ENCODE results near the gene ATG7.

Gene ATG7

DNA sequence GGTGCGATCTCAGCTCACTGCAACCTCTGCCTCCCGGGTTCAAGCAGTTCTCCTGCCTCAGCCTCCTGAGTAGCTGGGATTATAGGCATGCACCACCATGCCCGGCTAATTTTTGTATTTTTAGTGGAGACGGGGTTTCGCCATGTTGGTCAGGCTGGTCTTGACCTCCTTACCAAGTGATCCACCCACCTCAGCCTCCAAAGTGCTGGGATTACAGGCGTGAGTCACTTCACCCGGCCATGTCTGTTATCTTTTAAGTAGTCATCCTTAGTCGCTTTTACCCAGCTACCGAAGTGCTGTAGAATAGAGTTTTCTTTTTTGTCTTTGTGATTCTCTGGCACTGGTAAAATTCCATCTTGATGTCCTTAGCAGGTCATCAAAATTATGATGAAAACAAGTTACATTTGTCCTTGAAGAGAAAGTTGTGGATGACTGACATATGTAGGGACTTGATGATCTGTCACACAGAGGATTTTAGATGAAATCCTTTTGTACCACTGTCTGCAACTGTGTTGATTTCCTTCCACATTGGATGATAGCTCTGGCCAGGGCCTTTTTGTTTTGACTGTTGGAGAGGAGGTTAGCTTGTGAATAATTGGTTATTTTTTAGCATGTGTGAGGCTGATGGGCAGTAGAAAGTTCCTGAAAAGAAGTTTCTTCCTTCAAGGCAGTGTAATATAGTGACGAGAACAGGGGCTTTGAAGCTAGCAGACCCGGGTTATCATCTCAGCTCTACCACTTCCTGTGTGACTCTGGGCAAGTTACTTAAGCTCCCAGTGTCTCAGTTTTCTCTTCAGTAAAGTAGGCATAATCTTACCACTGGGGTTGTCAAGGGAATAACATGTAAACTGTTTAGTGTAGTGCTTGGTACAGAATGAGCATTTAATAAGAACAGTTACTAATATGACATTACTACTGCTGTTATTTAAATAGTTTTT lies 18.8 kb downstream of the ATG7 start:
- peak; percentile 17 to 19 for DNase-seq (ENCODE audit: low read depth in 2 of 2, low spot score in 1 of 2)

- no peak for DNase-seq (ENCODE audit: low read depth in 2 of 2, low spot score in 1 of 2)
Measured at GRCh38 chr3:11291808-11292207, 19.6 kb downstream of the ATG7 start.

- no peak for DNase-seq (ENCODE audit: low read depth in 2 of 2, low spot score in 1 of 2)
Measured at GRCh38 chr3:11297126-11297525, 24.9 kb downstream of the ATG7 start.

DNA sequence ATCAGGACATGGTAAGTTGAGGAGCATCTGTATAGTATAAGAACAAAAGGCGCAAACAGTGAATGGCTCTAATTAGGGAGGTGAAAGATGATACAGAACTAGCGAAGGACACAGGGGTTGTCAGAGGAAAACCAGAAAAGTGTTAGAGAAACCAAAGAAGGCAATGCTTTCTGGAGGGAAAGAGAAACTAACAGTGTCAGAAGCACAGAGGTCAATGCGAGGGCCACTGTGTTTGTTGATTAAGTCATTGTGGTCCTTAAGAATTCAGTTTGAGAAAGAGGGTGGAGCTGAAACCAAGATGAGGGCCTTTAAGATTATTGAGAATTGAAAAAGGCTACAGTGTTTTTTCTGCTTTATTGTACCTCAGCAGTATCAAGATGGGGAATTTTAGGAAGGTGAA lies 28.8 kb downstream of the ATG7 start:
- no peak for DNase-seq (ENCODE audit: low read depth in 2 of 2, low spot score in 1 of 2)

- no peak for DNase-seq (ENCODE audit: low read depth in 2 of 2, low spot score in 1 of 2)
Measured at GRCh38 chr3:11302444-11302843, 30.2 kb downstream of the ATG7 start.

DNA sequence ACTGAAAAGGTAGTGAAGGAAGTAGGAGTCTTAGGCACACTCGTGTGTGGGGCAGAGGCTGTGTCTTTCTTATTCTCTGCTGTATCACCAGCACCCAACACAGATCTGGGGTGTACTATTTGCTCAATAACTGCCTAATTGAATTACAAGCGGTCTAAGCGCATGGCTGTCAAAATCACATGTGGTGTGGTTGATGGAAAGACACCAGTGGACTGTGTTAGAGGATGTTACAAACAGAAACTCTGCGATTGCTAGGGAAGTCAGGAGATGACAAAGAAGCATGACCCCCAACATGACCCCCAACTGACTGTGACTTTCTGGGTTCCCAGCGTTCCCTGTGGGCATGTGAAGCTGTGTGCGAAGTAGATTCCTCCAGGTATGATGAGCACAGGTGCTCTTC lies 32.0 kb downstream of the ATG7 start:
- DNase-seq (ENCODE audit: low read depth in 2 of 2, low spot score in 1 of 2) = no peak

DNA sequence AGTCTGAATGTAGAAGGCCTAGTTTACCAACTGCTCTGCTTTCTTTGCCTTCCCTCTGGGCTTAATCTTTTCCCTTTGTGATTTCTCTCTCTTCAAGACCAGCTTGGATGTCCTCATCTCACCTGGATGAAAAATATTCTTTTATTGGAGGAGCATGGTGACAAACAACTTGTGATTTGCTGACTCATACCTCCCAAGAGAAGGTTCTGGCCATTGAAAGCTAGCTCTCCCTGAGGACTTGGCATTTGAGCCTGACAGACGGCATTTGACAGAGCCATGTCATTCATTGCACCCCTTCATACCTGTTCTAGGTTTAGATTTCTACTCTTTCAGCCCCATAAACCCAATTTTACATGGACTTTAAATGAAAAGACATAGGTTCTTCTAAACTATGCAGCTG lies 33.3 kb downstream of the ATG7 start:
- no peak for DNase-seq (ENCODE audit: low read depth in 2 of 2, low spot score in 1 of 2)

- no peak for DNase-seq (ENCODE audit: low read depth in 2 of 2, low spot score in 1 of 2)
Measured at GRCh38 chr3:11306817-11307589, 34.8 kb downstream of the ATG7 start.

GRCh38 chr3:11307830-11308432 lies 35.7 kb downstream of the ATG7 start:
- DNase-seq (ENCODE audit: low read depth in 2 of 2, low spot score in 1 of 2) = no peak

GRCh38 chr3:11310258-11310657 lies 38.1 kb downstream of the ATG7 start:
- no peak for DNase-seq (ENCODE audit: low read depth in 2 of 2, low spot score in 1 of 2)

DNA sequence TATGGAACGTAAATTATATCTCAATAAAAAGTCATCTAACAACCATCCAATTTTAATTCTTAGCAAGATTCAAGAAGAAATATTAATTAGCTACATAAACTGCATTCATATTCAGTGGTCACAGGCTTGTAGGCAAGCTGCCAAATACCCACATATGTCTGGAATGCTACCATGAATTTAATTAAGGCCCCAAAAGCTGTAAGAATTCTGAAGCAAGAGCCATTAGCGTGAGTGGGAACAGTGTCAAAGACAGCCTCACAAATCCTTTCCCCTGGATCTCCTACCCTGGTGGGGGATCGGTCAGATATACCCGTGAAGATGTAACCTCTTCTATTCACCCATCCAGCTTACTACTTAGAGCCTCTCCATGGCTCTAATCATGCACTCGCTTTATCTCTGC lies 40.0 kb downstream of the ATG7 start:
- no peak for DNase-seq (ENCODE audit: low read depth in 2 of 2, low spot score in 1 of 2)

DNA sequence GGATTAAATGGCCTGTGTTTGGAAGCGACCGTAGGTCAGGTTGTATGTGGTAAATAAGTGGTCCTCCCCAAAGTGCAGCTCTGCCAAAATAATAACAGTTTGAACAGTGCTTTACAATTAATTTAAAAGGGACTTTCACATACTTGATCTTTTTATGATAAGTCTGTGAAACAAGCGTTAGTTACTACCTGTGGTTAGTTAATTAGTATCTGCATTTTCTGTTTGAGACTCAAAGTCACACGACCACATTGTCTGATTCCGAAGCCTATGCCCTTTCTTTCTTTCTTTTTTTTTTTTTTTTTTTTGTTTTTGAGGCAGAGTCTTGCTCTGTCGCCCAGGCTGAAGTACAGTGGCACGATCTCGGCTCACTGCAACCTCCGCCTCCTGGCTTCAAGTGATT lies 45.1 kb downstream of the ATG7 start:
- DNase-seq (ENCODE audit: low read depth in 2 of 2, low spot score in 1 of 2) = no peak

GRCh38 chr3:11322931-11323330 lies 50.7 kb downstream of the ATG7 start:
- DNase-seq (ENCODE audit: low read depth in 2 of 2, low spot score in 1 of 2) = no peak

GRCh38 chr3:11323813-11324212 lies 51.6 kb downstream of the ATG7 start:
- no peak for DNase-seq (ENCODE audit: low read depth in 2 of 2, low spot score in 1 of 2)

DNA sequence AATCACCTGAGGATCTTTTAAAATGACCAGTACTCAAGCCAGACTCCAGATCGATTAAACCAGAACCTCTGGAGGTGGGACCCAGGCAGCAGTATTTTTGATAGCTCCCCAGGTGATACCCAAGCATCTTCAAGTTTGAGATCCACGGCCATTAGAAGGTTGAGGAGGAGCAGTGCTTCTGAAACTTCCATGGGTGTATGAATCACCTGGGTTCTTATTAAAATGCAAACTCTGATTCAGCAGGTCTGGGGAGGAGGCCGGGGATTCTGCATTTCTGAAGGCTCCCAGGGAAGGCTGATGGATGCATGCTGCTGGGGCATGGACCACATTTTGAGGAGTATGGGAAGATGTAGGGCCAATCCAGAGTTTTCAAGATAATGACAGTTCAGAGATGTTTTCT lies 55.4 kb downstream of the ATG7 start:
- no peak for DNase-seq (ENCODE audit: low read depth in 2 of 2, low spot score in 1 of 2)

DNA sequence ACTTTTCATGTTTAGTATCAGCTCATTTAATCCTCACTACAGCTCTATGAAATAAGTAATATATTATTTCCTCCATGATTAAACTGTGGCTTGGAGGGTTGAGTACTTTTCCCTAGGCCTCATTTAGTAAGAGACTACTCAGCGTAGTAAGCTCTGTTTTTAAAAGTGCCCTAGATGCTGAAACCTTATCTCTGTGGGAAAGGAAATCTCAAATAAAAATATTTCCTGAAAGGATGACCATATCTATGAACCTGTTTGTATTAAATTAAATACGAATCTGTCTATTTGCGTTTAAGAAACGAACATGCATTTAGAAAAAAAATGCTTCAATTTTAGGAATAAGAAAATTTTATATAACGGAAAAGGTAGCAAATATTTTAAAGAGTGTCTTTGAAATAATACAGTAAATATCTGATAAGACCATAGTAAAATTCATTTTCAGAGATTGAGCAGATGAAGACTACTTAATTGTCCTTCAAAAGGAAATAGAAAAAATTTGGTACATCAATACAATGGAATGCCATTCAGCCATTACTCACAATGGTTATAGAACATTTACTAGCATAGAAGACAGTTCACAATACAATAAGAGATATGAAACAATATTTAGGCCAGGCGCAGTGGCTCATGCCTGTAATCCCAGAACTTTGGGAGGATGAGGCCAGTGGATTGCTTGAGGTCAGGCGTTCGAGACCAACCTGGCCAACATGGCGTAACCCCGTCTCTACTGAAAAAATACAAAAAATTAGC lies 56.2 kb downstream of the ATG7 start:
- DNase-seq (ENCODE audit: low read depth in 2 of 2, low spot score in 1 of 2) = no peak

GRCh38 chr3:11329777-11330176 lies 57.6 kb downstream of the ATG7 start:
- no peak for DNase-seq (ENCODE audit: low read depth in 2 of 2, low spot score in 1 of 2)

GRCh38 chr3:11331101-11331500 lies 58.9 kb downstream of the ATG7 start:
- no peak for DNase-seq (ENCODE audit: low read depth in 2 of 2, low spot score in 1 of 2)

- DNase-seq (ENCODE audit: low read depth in 2 of 2, low spot score in 1 of 2) = no peak
Measured at GRCh38 chr3:11335056-11335608, 62.9 kb downstream of the ATG7 start.

GRCh38 chr3:11339541-11339940 lies 67.3 kb downstream of the ATG7 start:
- no peak for DNase-seq (ENCODE audit: low read depth in 2 of 2, low spot score in 1 of 2)

DNA sequence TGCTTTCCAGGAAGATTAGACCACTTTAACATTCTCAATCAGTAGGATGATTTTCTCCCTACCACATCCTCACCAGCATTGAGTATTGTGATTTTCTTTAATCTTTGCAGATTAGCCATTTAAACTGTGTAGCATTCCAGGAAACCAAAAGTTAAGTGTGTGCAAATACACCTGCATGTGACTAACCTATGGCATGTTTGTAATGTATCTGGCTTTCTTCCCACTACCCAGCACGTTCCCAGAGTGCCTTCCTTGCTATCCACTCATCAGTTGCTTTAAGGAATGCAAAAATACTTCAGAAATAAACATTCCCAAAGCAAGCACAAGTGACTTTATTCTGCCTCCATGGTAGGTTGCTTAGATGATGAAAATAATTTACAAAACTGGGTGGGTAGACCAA lies 74.2 kb downstream of the ATG7 start:
- no peak for DNase-seq (ENCODE audit: low read depth in 2 of 2, low spot score in 1 of 2)

Measured in stimulated activated CD8-positive, alpha-beta memory T cell treated with anti-CD3 and anti-CD28 coated beads, Interleukin-4, amount 100 ng/mL, for 1 hour (primary cell).